ENCODE results near the gene MRPL12. TPM values are rescaled to one million over a fixed set of nuclear protein-coding genes. Genes with fewer than 3 reads are reported as not detected.
A peak's percentile ranks its signal among the peaks of the same experiment; 100 is the strongest.

The MRPL12 gene
- total RNA-seq, 1 donor from 2014 or later: 177 TPM

DNA sequence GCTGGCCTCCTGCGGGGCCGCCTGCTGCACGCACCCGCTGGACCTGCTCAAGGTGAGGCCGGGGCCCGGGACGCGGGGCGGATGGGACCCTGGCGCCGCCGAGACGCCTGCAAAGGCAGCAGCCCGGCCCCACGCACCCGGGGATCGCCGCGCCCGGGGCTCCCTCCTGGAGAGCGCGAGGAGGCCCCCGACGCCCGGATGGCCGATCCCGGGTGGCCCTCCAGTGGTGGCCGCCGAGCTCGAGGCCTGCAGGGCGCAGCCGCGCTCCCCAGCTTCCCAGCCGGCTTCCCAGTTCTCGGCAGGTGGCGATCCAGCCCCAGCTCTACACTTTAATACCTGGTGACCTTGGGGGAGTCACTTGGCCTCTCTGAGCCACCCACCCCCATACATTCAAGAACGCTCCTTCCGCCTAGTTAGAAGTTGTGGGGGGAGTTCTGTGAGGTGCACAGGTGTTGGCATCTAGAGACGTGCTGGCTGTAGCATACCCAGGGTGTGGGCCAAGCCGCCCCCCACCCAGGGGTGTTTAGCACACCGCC, 9.4 kb downstream of the MRPL12 start:
- intact Hi-C loops (cut with DNase I): no loop called here
- DNase-seq (ENCODE audit: missing footprints): peak; percentile 75
- ATAC-seq: no peak

DNA sequence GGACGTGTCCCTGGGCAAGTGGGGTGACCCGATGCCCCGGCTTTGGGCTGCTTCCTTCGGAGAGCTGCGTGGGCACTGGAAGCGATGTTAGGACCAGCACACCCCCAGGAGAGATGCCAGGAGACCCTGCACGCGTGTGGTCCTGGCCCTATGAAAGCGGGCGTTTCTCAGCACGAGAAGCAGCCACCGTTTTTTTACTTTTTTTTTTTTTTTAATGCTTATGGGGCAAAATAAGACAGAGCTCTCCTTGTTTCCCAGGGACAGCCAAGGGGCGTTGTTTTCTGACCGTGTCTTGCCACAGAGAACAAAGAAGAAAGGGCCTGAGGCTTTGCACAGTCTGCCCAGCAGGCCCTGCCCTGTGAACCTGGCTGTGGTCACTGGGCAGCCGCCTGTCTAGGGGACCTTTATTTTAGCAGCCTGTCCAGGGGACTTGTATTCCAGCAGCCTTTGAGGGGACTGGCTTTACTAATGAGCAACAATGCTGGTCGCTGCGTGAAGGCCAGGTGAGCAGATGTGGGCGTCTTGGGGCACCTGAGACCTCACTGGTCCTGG, 9.9 kb downstream of the MRPL12 start:
- ATAC-seq: no peak
- DNase-seq (ENCODE audit: missing footprints): no peak
- intact Hi-C loops (cut with DNase I): no loop called here

DNA sequence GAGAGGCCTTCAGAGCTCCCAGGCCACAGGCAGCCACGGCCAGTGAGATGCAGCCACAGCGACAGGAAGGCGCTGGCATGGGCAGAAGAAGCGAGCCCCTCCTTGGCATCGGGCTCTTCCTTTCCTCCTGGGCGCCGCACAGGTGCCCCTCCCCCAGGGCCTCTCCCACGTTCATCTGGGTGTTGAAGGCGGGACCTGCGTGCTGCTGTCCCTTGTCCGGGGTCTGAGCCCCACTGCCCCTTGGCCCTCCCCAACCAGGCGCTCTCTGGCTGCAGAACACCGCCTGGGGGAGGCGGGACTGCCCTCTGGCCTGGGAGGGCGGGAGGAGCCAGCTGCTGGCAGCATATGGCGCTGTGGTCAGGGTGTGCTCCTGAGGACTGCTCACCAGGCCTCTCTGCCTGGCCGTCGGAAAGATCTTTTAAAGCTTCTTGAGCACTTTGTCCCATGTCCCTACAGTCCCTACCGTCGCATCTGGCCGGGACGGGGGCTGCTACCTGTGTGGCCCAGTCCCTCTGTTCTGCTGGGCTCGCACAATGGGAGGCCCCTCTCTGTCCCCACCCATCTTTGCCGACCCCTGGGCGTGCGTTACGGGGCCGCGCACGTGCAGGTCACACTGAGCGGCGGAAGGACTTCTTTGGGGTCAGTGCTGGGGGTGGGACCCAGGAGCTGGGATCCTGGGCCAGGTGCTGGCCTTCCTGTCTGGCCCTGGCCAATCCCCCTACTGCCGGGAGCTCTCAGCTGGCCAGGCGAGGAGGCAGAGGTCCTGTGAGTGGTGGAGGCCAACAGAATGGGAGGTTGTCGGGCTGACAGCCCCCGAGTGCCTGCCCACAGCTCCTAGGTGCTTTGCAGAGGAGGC, 10.6 kb downstream of the MRPL12 start:
- intact Hi-C loops (cut with DNase I): no loop called here
- ATAC-seq: no peak
- no peak for DNase-seq (ENCODE audit: missing footprints)

DNA sequence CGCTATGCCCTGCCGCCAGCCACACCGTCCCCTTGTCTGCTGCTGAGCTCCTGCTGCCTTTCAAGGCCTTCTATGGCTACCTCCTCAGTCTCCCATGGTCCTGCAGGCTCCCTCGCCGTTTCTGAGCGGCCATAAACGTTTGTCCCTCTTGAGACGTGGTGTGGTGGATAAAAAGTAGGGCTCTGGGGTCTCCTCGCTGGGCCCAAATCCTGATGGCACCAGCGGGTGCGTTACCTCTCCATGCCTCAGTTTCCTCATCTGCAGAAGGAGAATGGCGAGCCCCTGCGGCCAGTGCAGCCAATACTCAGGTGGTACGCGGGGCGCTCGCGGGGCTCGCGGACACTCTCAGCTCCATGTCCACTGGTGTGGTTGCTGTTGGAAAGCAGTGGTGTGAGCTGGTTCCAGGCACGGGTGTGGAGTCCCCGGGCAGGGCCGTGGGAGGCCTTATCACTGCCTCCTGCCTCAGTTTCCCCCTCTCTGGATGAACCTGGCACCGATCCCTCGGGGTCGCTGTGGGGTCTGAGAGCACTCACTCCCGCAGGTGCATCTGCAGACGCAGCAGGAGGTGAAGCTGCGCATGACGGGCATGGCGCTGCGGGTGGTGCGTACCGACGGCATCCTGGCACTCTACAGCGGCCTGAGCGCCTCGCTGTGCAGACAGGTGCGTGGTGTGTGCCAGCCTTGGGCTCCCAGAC, 11.4 kb downstream of the MRPL12 start:
- DNase-seq (ENCODE audit: missing footprints) (no peak), ATAC-seq (no peak)
- intact Hi-C loops (cut with DNase I): no loop called here

DNA sequence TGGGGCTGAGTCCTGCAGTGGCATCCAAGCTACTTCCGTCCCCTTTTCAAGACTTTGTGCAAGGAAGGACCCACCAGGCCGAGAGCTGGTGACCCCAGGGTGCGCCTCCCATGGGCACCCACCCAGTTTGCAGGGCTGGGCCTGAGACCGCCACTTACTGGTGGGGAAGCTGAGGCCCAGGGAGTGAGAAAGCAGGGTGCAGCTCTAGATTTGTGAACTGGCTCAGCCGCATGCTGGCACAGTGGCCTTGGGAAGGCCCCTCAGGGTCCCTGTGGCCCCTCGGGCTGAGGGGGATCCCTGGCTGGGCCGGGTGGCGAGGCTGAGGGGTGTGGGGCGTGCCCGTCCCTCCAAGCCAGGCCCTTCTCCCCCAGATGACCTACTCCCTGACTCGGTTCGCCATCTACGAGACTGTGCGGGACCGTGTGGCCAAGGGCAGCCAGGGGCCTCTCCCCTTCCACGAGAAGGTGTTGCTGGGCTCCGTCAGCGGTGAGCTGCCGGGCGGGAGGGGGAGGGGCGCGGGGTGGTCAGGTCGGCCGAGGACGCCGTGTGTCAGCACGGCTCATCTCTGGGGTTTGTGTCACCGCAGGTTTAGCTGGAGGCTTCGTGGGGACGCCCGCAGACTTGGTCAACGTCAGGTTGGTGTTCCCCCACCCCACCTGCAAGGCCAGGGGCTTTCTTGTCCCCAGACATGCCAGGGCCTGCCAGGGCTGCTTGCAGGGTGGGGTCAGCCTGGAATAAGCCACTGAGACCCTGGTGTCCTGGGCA, 12.1 kb downstream of the MRPL12 start:
- intact Hi-C loops (cut with DNase I): no loop called here
- ATAC-seq (no peak), DNase-seq (ENCODE audit: missing footprints) (no peak)

DNA sequence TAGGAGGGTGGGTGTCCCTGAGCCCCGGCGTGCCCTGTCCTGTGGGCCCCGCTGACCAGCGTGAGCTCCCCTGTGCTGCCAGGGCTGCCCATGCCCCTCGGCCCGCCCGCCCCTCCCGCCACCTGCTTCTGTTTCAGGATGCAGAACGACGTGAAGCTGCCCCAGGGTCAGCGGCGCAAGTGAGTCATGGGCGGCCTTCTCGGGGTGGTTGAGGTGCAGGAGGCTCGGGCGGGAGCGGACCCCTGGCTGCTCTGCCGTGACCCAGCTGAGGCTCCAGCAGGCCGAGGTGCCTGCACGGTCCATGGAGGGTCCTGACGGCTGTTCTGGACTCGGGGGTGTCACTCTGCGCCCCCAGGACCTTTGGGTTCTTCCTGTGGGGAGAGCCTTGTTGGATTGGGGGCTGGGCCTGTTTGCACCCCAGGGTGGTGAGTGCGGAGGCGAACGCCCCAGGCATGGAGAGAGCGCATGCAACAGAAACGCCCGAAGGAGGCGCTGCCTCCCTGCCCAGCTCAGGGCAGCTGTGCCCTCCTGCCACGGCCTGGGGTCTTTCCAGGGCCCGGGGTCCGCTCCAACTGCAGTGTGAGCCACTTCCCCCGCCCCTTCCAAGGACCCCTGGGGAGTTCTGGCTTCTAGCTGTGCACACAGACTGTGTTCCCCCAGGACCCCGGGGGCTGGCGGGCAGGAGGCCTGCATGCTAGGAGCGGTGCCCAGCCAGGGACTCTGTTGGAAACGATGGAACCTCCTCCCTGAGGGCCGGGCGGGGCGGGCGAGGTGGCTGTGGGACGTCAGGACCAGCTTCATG, 12.9 kb downstream of the MRPL12 start:
- ATAC-seq: no peak
- intact Hi-C loops (cut with DNase I): no loop called here
- DNase-seq (ENCODE audit: missing footprints): no peak

DNA sequence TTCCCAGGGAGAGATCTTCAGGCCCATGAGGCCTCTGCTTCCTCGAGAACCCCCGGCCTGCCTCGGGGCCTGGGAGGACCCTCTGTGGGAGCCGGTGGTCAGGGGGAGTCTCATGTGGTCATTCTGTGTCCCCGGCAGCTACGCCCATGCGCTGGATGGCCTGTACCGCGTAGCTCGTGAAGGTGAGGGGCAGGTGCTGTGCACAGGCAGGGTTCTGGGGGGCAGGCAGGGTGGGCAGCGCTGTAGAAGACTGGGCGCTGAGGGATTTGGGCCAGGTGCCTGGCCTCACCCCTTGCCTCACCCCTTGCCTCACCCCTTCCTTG, 13.5 kb downstream of the MRPL12 start:
- intact Hi-C loops (cut with DNase I): no loop called here
- no peak for DNase-seq (ENCODE audit: missing footprints)
- no peak for ATAC-seq

DNA sequence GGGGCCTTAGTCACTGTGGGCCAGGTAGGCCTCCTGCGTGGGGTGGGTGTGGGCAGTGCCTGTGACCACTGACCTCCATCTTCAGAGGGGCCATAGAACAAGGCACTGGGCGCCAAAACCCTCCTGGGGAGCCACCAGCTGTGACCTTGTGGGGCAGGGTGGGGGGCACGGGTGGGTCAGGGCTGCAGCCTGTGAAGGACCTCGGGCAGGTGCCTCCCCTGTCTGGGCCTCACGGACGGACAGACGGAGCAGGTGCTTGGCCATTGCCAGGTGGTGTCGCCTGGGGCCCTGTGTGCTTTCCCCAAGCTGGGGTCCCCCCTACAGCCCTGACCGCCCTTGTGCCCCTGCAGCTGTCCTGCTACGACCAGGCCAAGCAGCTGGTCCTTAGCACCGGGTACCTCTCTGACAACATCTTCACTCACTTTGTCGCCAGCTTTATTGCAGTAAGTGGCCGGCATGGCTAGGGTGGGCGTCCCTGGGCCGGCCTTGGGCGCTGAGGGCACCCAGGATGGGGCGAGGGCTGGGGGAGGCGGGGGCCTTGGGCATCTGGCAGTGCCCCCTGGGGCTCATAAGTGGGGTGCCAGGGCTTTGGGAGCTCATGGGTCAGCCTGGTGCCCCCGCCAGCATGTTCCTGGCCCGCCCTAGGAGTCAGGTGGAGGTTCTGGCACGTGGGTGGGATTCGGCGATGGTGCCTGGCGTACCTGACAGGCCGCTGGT, 14.0 kb downstream of the MRPL12 start:
- ATAC-seq (no peak), DNase-seq (ENCODE audit: missing footprints) (no peak)
- intact Hi-C loops (cut with DNase I): no loop called here

DNA sequence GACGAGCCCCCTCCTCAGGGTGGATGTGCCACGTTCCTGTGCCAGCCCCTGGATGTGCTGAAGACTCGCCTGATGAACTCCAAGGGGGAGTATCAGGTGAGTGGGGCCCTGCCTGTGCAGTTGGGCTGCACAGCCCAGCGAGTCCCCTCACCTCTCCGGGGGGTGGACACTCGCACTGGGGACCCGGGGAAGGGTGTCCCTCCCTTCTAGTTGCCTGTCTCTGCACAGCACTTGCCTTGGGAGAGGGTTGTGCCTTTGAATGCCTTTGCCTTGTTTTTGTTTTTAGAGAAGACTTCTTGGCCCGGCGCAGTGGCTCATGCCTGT, 14.6 kb downstream of the MRPL12 start:
- no peak for ATAC-seq
- DNase-seq (ENCODE audit: missing footprints): no peak
- intact Hi-C loops (cut with DNase I): no loop called here

DNA sequence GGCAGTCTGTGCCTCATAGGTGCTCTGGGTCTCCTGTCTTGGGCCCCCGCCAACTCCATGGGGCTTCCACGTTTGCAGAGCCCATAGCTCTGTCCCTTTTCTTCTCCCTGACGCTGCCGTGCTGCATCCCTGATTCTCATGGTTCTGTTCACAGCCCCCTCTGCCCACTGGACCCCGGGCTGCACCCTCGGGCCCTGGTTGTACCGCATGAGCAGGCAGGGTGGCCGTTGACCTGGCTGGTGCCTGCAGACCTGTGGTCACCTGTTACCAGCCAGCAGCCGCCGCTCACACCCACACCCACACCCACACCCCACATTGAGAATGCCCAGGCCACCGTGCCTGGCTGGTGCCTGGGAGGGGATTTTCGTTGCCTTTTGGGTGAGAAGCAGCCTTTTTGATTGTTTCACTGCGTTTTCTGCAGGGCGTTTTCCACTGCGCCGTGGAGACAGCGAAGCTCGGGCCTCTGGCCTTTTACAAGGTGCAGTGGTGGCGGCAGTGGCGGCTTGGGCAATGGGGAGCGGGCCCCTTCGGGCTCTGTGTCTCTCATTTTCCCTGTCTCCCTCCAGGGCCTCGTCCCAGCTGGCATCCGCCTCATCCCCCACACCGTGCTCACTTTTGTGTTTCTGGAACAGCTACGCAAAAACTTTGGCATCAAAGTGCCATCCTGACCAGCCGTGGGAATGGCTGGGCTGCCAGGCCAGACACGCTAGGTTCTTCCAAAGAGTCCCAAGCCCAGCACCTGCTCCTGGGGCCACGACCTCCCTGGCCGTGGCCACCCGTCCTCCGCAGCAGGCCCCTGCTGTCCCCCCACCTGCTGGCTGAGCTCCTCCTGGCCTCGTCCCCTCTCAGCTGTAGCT, 16.5 kb downstream of the MRPL12 start:
- intact Hi-C loops (cut with DNase I): no loop called here
- ATAC-seq: no peak
- DNase-seq (ENCODE audit: missing footprints): no peak

DNA sequence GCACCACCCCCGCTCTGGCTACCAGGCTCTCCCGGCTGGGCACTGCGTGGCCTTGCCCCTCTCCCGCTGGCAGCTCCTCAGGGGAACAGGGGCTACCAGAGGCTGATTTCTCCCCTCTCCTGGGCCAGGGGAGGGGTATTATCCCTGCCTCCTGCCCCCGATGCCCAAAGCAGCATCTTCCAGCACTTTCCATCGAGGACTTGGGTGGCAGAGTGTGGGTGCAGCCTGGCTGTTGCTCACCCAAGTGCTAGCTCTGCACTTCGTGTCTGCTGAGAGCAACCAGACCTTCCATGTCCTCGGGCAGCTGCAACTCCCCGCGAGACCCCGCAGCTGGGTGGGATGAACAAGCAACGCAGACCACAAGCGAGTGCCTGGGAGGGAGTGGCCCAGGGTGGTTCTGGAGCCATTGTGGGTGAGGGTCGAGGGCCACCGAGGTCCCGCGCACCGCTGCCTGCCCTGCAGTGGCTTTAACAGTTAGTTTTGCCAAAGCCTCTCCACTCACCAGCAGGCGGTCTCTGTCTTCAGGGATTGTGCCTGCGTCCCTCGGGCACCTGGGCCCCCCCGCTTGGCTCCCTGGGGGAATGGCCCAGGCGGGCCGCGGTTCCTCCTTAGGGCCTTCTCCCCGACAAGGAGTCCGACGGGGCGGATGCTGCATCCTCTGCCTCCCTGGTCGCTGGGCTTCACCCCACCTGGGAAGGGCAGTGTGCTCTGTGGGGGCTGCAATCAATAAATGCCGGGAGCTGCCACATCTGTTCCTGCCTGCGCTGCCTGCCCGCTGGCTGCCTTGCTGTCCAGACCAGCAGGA, 17.3 kb downstream of the MRPL12 start:
- no peak for DNase-seq (ENCODE audit: missing footprints)
- intact Hi-C loops (cut with DNase I): no loop called here
- ATAC-seq: no peak

DNA sequence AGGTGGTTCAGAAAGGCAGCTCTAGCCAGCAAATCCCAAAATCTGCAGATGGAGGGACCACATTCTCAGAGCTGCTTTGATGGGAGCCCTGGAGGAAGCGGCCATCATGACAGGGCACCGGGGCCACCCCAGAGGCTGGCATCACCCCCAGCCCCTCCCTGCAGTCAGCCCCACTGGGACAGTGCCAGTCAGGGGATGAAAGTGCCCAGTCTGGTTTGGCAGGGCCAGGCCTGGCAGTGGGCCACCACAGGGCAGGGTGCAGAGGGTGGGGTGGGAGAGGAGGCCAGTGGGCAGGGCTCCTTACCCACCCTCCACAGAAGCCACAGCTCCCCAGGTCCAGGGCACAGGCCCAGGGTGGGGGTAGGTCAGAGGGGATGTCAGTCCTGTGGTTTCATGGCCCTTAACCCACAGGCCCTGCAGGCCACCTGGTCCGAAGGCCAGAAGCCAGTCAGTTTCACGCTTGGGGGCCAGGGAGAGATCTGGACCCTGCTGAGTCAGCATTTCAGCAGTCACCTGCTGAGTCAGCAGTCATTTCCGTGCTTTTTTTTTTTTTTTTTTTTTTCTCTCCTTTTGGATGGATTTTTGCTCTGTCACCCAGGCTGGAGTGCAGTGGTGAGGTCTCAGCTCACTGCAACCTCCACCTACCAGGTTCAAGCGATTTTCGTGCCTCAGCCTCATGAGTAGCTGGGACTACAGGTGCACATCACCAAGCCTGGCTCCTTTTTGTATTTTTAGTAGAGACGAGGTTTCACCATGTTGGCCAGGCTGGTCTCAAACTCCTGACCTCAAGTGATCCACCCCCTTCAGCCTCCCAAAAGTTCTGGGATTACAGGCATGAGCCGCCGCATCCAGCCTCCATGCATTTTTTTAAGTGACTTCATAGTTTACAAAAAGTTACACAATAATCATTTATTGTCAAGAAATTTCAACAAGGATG, 19.3 kb downstream of the MRPL12 start:
- intact Hi-C loops (cut with DNase I): no loop called here
- ATAC-seq (peak; percentile 55), DNase-seq (ENCODE audit: missing footprints) (no peak)

DNA sequence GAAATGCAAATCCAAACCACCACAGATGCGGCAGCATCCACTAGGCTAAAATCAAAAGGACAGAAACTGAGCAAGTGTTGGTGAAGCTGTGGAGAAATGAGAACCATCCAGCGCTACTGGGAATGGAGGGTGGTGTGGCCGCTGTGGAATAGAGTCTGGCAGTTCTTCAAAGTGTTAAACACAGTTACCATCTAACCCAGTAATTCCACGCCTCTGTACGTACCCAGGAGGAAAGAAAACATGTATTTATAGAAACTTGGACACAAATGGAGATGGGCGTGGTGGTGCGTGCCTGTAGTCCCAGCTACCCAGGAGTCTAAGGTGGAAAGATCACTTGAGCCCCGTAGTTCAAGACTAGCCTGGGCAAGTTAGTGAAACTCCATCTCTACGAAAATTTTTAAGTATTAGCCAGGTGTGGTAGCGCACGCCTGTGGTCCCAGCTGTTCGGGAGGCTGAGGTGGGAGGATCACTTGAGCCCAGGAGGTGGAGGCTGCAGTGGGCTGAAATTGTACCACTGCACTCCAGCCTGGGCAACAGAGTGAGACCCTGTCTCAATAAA, 20.6 kb downstream of the MRPL12 start:
- ATAC-seq (no peak), DNase-seq (ENCODE audit: missing footprints) (no peak)
- intact Hi-C loops (cut with DNase I): no loop called here

DNA sequence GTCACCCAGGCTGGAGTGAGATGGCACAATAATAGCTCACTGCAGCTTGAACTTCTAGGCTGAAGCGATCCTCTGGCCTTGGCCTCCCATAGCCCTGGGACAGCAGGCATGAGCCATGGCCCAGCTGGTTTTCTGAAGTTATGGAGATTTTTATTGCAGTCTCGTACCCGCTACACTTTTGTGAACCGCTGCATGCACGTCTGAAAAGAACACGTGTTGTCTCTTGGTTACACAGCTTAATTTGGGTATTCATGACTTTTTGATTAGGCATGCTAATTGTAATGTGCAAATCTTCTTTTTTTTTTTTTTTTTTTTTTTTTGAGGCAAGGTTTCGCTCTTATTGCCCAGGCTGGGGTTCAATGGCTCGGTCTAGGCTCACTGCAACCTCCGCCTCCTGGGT, 22.3 kb downstream of the MRPL12 start:
- ATAC-seq (no peak), DNase-seq (ENCODE audit: missing footprints) (no peak)
- intact Hi-C loops (cut with DNase I): no loop called here

DNA sequence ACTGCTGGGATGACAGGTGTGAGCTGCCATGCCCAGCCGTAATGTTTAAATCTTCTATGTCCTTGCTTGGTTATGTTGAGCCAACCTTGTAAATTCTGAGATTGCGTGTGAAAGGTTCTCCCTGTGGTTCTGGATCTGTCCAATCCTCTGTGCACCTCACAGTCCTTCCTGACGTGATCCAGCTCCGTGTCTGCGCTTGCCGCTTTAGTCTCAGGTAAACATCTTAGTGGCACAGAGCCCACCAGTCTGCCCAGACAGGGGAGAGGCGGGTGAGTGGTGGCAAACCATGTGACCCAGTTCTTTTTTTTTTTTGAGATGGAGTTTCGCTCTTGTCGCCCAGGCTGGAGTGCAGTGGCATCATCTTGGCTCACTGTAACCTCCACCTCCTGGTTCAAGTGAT, 22.8 kb downstream of the MRPL12 start:
- DNase-seq (ENCODE audit: missing footprints): no peak
- intact Hi-C loops (cut with DNase I): no loop called here
- ATAC-seq: no peak
